ENCODE measurements around the gene COL13A1. TPM values are rescaled to one million over a fixed set of nuclear protein-coding genes. Genes with fewer than 3 reads are reported as not detected.

Gene COL13A1
- total RNA-seq, 6 donors from 2014 or later: 4.3 to 21.2 (median 10.4) TPM

- 86 to 92% methylated on average over 12 to 14 of the region's 14 CpGs for WGBS, 2 donors
- ATAC-seq (ENCODE audit: low FRiP score in 2 of 2) (no peak), DNase-seq (peak in 1 of 2 donors; percentile 15)
- no peaks in the 10 kb centered on the region for H3K9me3 ChIP-seq
- no peak for TF ChIP-seq EP300 (IDR thresholded peaks at IDR 0.05)
- TF ChIP-seq POLR2A (IDR thresholded peaks at IDR 0.05): no peak
- TF ChIP-seq, protein P1, sequence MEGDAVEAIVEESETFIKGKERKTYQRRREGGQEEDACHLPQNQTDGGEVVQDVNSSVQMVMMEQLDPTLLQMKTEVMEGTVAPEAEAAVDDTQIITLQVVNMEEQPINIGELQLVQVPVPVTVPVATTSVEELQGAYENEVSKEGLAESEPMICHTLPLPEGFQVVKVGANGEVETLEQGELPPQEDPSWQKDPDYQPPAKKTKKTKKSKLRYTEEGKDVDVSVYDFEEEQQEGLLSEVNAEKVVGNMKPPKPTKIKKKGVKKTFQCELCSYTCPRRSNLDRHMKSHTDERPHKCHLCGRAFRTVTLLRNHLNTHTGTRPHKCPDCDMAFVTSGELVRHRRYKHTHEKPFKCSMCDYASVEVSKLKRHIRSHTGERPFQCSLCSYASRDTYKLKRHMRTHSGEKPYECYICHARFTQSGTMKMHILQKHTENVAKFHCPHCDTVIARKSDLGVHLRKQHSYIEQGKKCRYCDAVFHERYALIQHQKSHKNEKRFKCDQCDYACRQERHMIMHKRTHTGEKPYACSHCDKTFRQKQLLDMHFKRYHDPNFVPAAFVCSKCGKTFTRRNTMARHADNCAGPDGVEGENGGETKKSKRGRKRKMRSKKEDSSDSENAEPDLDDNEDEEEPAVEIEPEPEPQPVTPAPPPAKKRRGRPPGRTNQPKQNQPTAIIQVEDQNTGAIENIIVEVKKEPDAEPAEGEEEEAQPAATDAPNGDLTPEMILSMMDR (IDR thresholded peaks at IDR 0.05): no peak
- no peak for TF ChIP-seq POLR2AphosphoS5 (IDR thresholded peaks at IDR 0.05)
- H3K4me1 ChIP-seq: peaks cover 0 to 2% (median 0%) of the 10 kb centered on the region in 4 donors
- no peaks in the 10 kb centered on the region for H3K36me3 ChIP-seq
- H3K27ac ChIP-seq: no peak overlapping the region
- no peak overlapping the region for H3K4me3 ChIP-seq
- H3K27me3 ChIP-seq: no peaks in the 10 kb centered on the region
Measured at GRCh38 chr10:69955897-69956740, 154.4 kb downstream of the COL13A1 start.

GRCh38 chr10:69956741-69957230 lies 155.1 kb downstream of the COL13A1 start:
- WGBS, 2 donors: 58 to 63% methylated on average over 6 to 7 of the region's 7 CpGs
- Histone ChIP-seq H3K27me3 (no peaks in the 10 kb centered on the region), H3K4me3 (no peak overlapping the region), H3K9me3 (no peaks in the 10 kb centered on the region), H3K4me1 (peaks cover 0 to 5% (median 2%) of the 10 kb centered on the region in 4 donors), H3K36me3 (no peaks in the 10 kb centered on the region), H3K27ac (no peak overlapping the region)
- TF ChIP-seq, protein P1 (IDR thresholded peaks at IDR 0.05): no peak
- no peak for TF ChIP-seq POLR2A (IDR thresholded peaks at IDR 0.05)
- no peak for TF ChIP-seq POLR2AphosphoS5 (IDR thresholded peaks at IDR 0.05)
- ATAC-seq (ENCODE audit: low FRiP score in 2 of 2): no peak
- peak in 1 of 2 donors; percentile 15 for DNase-seq

DNA sequence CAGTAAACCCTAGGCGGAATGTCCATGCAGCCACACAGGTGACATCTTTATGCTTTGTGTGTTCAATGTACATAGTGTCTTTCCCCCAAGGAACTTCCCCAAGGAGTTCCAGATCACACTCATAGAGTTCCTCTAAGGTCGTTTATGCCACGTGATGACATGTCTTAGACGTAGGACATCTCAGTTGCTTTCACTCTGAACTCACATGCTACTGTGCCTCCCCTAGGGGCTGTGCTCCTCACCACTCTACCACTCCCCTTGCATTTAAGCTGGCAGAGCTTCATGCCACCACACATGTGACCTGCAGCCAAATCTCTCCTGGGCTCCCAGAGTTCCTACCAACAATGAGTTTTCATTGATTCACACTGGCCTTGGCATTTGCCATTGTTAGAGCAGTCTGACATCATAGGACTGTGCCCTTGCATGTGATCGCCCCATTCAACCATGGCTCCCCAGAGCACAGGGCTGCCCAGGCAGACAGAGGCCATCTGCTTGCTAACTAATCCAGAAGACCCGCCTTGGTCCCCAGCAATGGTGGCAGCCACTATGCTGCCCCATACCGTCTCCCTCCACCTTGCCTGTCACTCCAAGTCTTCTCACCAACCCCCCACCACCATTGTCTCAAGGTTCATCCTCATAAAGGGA lies 155.7 kb downstream of the COL13A1 start:
- Histone ChIP-seq H3K9me3 (no peaks in the 10 kb centered on the region), H3K27ac (no peak overlapping the region), H3K4me3 (no peak overlapping the region), H3K27me3 (no peaks in the 10 kb centered on the region), H3K36me3 (no peaks in the 10 kb centered on the region), H3K4me1 (peaks cover 0 to 6% (median 2%) of the 10 kb centered on the region in 4 donors)
- DNase-seq (peak in 1 of 2 donors; percentile 14), ATAC-seq (ENCODE audit: low FRiP score in 2 of 2) (peak in 1 of 2 donors; percentile 36)
- 80 to 89% methylated on average over 7 of the region's 7 CpGs for WGBS, 2 donors
- TF ChIP-seq, protein P1 (IDR thresholded peaks at IDR 0.05): no peak
- TF ChIP-seq EP300 (IDR thresholded peaks at IDR 0.05) (no peak), POLR2A (IDR thresholded peaks at IDR 0.05) (no peak), POLR2AphosphoS5 (IDR thresholded peaks at IDR 0.05) (no peak)

DNA sequence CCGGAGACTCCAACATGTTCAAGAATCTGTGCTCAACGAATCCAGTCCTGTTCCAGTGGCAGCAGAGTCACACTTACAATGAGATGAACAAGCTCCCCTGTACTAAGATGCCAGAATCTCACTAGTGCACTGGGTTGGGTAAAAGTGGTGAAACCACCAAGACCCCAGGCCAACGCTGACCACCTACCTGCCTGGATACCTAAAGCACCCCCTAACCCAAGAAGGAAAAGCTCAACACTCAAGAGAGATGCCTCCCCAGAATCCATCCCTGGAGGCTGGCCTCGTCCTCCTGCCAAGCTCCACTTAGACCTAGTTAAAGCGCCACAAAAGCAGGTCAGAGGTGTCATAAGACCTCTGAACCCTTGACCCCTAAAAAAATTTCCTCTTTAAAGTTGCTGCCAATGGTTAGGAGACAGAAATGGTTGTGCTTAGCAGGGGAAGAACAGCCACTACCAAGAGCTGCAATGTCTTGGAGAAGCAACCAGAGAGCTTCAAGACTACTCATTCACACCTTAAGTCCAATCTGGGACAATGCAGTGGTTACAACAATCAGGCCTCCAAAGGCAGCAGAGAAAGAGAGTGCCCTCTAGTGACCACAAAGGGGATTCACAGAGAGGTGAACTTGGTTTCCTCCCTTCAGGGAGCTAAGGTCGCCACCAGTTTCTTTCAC lies 156.3 kb downstream of the COL13A1 start:
- Histone ChIP-seq H3K4me1 (peaks cover 0 to 6% (median 2%) of the 10 kb centered on the region in 4 donors), H3K27me3 (no peaks in the 10 kb centered on the region), H3K4me3 (no peak overlapping the region), H3K27ac (no peak overlapping the region), H3K36me3 (no peaks in the 10 kb centered on the region), H3K9me3 (no peaks in the 10 kb centered on the region)
- peak in 1 of 2 donors; percentile 47 for ATAC-seq (ENCODE audit: low FRiP score in 2 of 2)
- TF ChIP-seq POLR2A (IDR thresholded peaks at IDR 0.05): no peak
- TF ChIP-seq, protein P1 (IDR thresholded peaks at IDR 0.05): peak; percentile 24 to 68 (median 50)
- 80 to 88% methylated on average over 6 of the region's 6 CpGs for WGBS, 2 donors
- peak in 1 of 2 donors; percentile 21 for DNase-seq

Data from upper lobe of left lung (tissue), 6 donors.